Fibroblast of the aortic adventitia (primary cell): ENCODE data around the gene DACT2. TPM values are rescaled to one million over a fixed set of nuclear protein-coding genes. Genes with fewer than 3 reads are reported as not detected.

Experiments used
- DNase-seq: peaks from one replicate; pipeline ENCODE4 v3.0.0-alpha.2; 2010; ENCODE audit warnings: low read depth
- H3K4me3 ChIP-seq: 2 replicates; pipeline ENCODE4 v1.5.1; 2011; ENCODE audit warnings: low read depth, mild to moderate bottlenecking, control low read depth, low read length, moderate library complexity
- total RNA-seq: library from RNA; depleted of rRNA; stranded (reverse); fragments of >200 nt; gene quantifications from 2 replicates; pipeline ENCODE4 v1.2.3, GENCODE V29; 2012; ENCODE audit warnings: low replicate concordance
- TF ChIP-seq, protein P1 (sequence below): IDR thresholded peaks from 2 replicates; pipeline ENCODE4 v1.5.1; 2011; ENCODE audit warnings: mild to moderate bottlenecking, low read length, control low read depth, inconsistent platforms; ENCODE audit not compliant: insufficient read depth

DACT2 gene
- total RNA-seq, 1 donor: 0.27 TPM

GRCh38 chr6:168343239-168344150, 23.9 kb upstream of the DACT2 start:
- DNase-seq: no peak
- H3K4me3 ChIP-seq: no peak overlapping the region
- TF ChIP-seq, protein P1, sequence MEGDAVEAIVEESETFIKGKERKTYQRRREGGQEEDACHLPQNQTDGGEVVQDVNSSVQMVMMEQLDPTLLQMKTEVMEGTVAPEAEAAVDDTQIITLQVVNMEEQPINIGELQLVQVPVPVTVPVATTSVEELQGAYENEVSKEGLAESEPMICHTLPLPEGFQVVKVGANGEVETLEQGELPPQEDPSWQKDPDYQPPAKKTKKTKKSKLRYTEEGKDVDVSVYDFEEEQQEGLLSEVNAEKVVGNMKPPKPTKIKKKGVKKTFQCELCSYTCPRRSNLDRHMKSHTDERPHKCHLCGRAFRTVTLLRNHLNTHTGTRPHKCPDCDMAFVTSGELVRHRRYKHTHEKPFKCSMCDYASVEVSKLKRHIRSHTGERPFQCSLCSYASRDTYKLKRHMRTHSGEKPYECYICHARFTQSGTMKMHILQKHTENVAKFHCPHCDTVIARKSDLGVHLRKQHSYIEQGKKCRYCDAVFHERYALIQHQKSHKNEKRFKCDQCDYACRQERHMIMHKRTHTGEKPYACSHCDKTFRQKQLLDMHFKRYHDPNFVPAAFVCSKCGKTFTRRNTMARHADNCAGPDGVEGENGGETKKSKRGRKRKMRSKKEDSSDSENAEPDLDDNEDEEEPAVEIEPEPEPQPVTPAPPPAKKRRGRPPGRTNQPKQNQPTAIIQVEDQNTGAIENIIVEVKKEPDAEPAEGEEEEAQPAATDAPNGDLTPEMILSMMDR: no peak

GRCh38 chr6:168342636-168343035, 23.1 kb upstream of the DACT2 start:
- DNase-seq: no peak
- no peak overlapping the region for H3K4me3 ChIP-seq
- TF ChIP-seq, protein P1: no peak

DNA sequence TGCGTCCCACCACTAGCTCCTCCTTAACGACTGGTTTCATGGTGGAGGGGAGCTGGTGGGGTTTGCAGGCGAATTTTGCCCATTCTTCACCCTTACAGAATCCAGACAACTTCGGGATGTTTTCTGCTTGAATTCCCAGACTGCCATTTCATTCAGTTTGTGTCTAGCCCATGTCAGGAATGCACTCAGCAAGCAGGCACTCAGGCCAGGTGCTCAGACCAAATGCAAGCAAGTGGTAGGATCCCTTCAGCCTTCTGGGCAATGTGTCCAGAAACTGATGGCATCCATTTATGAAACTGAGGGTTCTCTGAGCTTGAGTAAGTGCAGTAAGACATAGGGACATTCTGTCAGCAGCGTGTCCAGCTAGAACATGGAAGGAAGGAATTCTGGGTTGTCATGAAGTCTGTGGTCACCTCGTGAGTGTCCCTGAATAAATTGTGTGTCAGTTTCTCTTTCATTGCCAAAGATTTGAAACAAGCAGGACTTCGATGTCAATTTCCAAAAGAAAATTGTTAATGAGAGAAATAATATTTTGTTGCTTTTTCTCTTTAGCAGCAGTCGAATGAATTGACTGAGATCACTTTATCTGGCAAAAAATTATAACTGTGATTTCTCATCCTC, 21.8 kb upstream of the DACT2 start:
- H3K4me3 ChIP-seq: no peak overlapping the region
- no peak for DNase-seq
- TF ChIP-seq, protein P1: no peak

- TF ChIP-seq, protein P1: no peak
- DNase-seq: no peak
- H3K4me3 ChIP-seq: no peak overlapping the region
Measured at GRCh38 chr6:168340819-168341218, 21.2 kb upstream of the DACT2 start.

- TF ChIP-seq, protein P1: no peak
Measured at GRCh38 chr6:168338777-168339176, 19.2 kb upstream of the DACT2 start.

DNA sequence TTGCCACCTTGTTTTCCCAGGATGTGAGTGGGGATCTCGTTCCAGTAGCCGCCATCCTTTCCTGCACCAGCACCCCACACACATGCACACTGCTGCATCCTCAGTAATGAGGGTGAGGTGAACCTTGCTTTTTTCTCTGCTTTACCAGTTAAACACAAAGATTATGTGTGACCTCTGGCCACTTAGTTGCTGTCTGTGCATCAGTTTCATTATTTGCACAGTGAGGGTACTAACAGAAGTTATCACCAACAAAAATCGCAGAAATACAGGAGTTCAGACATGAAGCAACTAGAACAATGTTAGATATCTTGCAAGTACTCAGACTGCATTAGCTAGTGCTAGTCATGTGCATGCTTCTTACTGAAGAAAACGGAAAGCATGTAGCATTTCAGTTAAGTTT, 17.4 kb upstream of the DACT2 start:
- no peak overlapping the region for H3K4me3 ChIP-seq
- no peak for DNase-seq
- TF ChIP-seq, protein P1: no peak

More at GRCh38 chr6:168338777-168339176, 19.2 kb upstream of the DACT2 start:
- no peak for DNase-seq
- H3K4me3 ChIP-seq: no peak overlapping the region
